ENCODE data around the gene WDR33.

WDR33 gene

DNA sequence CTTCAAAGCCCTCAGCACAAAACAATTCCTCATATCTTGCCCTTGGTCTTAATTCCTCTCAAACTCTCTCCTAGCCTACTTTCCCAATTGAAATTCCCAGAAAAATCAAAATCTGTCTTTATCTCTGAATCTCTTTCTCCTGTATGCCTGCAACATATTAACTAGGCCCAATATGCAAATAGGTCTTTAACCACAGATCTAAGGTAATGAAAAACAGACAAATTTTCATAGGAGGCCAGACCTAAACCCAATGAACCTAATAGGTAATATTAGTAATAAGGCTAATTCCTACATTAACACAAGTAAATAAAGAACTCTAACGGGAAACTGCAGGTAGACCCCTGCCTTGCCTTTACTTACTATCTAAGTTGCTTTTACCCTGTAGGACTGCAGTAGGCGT is 41.4 kb downstream of the WDR33 start:
- TF ChIP-seq, protein P1, sequence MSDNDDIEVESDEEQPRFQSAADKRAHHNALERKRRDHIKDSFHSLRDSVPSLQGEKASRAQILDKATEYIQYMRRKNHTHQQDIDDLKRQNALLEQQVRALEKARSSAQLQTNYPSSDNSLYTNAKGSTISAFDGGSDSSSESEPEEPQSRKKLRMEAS (IDR thresholded peaks at IDR 0.05): no peak
- no peak for TF ChIP-seq FOXM1 (IDR thresholded peaks at IDR 0.05; ENCODE audit: borderline replicate concordance, low read depth)
- no peak for TF ChIP-seq CEBPB (IDR thresholded peaks at IDR 0.05)
- TF ChIP-seq, protein P2, sequence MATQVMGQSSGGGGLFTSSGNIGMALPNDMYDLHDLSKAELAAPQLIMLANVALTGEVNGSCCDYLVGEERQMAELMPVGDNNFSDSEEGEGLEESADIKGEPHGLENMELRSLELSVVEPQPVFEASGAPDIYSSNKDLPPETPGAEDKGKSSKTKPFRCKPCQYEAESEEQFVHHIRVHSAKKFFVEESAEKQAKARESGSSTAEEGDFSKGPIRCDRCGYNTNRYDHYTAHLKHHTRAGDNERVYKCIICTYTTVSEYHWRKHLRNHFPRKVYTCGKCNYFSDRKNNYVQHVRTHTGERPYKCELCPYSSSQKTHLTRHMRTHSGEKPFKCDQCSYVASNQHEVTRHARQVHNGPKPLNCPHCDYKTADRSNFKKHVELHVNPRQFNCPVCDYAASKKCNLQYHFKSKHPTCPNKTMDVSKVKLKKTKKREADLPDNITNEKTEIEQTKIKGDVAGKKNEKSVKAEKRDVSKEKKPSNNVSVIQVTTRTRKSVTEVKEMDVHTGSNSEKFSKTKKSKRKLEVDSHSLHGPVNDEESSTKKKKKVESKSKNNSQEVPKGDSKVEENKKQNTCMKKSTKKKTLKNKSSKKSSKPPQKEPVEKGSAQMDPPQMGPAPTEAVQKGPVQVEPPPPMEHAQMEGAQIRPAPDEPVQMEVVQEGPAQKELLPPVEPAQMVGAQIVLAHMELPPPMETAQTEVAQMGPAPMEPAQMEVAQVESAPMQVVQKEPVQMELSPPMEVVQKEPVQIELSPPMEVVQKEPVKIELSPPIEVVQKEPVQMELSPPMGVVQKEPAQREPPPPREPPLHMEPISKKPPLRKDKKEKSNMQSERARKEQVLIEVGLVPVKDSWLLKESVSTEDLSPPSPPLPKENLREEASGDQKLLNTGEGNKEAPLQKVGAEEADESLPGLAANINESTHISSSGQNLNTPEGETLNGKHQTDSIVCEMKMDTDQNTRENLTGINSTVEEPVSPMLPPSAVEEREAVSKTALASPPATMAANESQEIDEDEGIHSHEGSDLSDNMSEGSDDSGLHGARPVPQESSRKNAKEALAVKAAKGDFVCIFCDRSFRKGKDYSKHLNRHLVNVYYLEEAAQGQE (IDR thresholded peaks at IDR 0.05; ENCODE audit: low read depth): no peak
- TF ChIP-seq TAF1 (IDR thresholded peaks at IDR 0.05; ENCODE audit: low read depth): no peak
- no peak for TF ChIP-seq CREB1 (IDR thresholded peaks at IDR 0.05; ENCODE audit: low read depth)
- no peak for TF ChIP-seq EP300 (IDR thresholded peaks at IDR 0.05; ENCODE audit: borderline replicate concordance)

DNA sequence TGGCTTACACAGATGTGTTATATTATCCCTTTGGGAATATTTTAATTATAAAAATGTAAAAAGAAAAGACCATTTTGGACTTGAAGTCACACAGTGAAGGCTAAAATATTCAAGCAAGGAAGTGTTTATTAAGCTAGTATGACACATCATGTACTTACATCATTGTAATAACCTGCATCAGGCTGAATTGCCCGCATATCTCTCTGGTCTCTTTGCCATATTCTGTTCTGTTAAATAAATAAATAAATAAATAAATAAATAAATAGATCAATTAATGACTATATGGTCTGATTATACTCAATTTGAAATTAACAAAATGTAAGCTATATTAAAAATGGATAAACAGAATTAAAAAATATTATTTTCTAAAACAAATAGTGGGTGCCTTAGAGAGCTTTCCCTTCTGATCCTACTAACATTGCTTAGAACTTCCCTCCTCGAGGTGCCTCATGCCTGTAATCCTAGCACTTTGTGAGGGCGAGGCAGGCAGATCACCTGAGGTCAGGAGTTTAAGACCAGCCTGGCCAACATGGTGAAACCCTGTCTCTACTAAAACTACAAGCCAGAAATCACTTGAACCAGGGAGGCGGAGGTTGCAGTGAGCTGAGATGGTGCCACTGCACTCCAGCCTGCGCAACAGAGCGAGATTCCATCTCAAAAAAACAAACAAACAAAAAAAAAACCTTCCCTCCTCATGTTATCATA is 42.0 kb downstream of the WDR33 start:
- TF ChIP-seq CEBPB (IDR thresholded peaks at IDR 0.05) (no peak), EP300 (IDR thresholded peaks at IDR 0.05; ENCODE audit: borderline replicate concordance) (no peak), ZBTB7A (IDR thresholded peaks at IDR 0.05; ENCODE audit: low read depth) (no peak), FOXM1 (IDR thresholded peaks at IDR 0.05; ENCODE audit: borderline replicate concordance, low read depth) (no peak), RAD21 (IDR thresholded peaks at IDR 0.05; ENCODE audit: low read depth) (no peak), CREB1 (IDR thresholded peaks at IDR 0.05; ENCODE audit: low read depth) (no peak), NFIC (IDR thresholded peaks at IDR 0.05) (no peak), TAF1 (IDR thresholded peaks at IDR 0.05; ENCODE audit: low read depth) (no peak), TEAD4 (IDR thresholded peaks at IDR 0.05) (no peak), EGR1 (IDR thresholded peaks at IDR 0.05) (no peak), YY1 (IDR thresholded peaks at IDR 0.05; ENCODE audit: low read depth) (no peak), TCF12 (IDR thresholded peaks at IDR 0.05; ENCODE audit: low read depth) (no peak)
- TF ChIP-seq, protein P2 (IDR thresholded peaks at IDR 0.05; ENCODE audit: low read depth): no peak
- TF ChIP-seq, protein P1 (IDR thresholded peaks at IDR 0.05): no peak
- TF ChIP-seq, protein P3, sequence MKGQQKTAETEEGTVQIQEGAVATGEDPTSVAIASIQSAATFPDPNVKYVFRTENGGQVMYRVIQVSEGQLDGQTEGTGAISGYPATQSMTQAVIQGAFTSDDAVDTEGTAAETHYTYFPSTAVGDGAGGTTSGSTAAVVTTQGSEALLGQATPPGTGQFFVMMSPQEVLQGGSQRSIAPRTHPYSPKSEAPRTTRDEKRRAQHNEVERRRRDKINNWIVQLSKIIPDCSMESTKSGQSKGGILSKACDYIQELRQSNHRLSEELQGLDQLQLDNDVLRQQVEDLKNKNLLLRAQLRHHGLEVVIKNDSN (IDR thresholded peaks at IDR 0.05): no peak

DNA sequence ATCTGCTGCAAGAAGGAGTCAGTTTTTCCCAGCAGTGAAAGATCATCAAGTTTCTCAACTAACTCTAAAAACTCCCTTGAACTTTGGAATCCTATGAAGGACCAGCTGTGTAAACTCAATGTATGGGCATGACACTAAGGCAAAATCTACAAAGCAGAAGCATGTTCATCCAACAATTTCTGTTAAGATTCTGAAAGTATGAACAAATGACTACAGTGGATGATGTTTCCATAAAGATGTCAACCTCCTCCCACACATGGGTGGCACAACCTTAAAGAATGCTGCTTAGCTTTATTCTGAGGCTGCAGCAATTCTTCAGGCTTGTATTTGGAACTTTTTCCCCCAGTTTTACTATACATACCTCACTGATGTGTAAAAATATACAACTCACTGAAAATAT is 47.2 kb downstream of the WDR33 start:
- no peak for TF ChIP-seq YY1 (IDR thresholded peaks at IDR 0.05; ENCODE audit: low read depth)

DNA sequence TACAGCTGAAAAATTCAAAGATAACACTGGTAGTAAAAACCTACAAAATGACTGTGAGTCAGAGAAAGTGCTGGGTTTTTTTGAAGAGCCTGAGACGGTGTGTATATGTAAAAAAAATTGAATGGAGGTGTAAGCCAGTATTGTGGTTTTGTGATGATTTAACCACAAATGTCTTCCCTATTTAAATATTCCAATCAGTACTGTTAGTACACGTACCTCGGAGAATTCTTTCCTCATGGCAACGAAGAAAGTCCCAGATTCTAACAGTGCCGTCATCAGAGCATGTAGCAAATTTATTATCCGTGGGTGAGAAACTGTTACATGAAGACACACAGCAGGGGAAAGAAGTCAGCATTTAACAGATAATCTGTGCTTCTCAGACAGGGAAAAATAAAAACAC is 48.1 kb downstream of the WDR33 start:
- no peak for TF ChIP-seq YY1 (IDR thresholded peaks at IDR 0.05; ENCODE audit: low read depth)
- TF ChIP-seq EP300 (IDR thresholded peaks at IDR 0.05; ENCODE audit: borderline replicate concordance): no peak
- TF ChIP-seq, protein P3 (IDR thresholded peaks at IDR 0.05): no peak
- TF ChIP-seq, protein P1 (IDR thresholded peaks at IDR 0.05): no peak
- TF ChIP-seq RAD21 (IDR thresholded peaks at IDR 0.05; ENCODE audit: low read depth): no peak
- no peak for TF ChIP-seq EGR1 (IDR thresholded peaks at IDR 0.05)
- TF ChIP-seq CEBPB (IDR thresholded peaks at IDR 0.05): no peak
- TF ChIP-seq TCF12 (IDR thresholded peaks at IDR 0.05; ENCODE audit: low read depth): no peak
- TF ChIP-seq TAF1 (IDR thresholded peaks at IDR 0.05; ENCODE audit: low read depth): no peak
- no peak for TF ChIP-seq ZBTB7A (IDR thresholded peaks at IDR 0.05; ENCODE audit: low read depth)
- no peak for TF ChIP-seq CREB1 (IDR thresholded peaks at IDR 0.05; ENCODE audit: low read depth)
- no peak for TF ChIP-seq FOXM1 (IDR thresholded peaks at IDR 0.05; ENCODE audit: borderline replicate concordance, low read depth)
- no peak for TF ChIP-seq NFIC (IDR thresholded peaks at IDR 0.05)
- no peak for TF ChIP-seq TEAD4 (IDR thresholded peaks at IDR 0.05)
- TF ChIP-seq, protein P2 (IDR thresholded peaks at IDR 0.05; ENCODE audit: low read depth): no peak

Data from Ishikawa (cell line).